Stimulated activated CD8-positive, alpha-beta memory T cell treated with anti-CD3 and anti-CD28 coated beads, Interleukin-4, amount 100 ng/mL, for 4 hours (primary cell): ENCODE results near the gene CASQ2.

Experiments
- DNase-seq, 2 donors: peaks; one replicate each; pipeline ENCODE4 v3.0.0-alpha.2; 2020; ENCODE audit warnings: low read depth in 2 of 2, low spot score in 1 of 2

The CASQ2 gene

GRCh38 chr1:115729756-115730155 is 38.8 kb downstream of the CASQ2 start:
- DNase-seq, result no peak

GRCh38 chr1:115728341-115728740 is 40.2 kb downstream of the CASQ2 start:
- no peak for DNase-seq

GRCh38 chr1:115727706-115728249 is 40.7 kb downstream of the CASQ2 start:
- DNase-seq, result no peak

DNA sequence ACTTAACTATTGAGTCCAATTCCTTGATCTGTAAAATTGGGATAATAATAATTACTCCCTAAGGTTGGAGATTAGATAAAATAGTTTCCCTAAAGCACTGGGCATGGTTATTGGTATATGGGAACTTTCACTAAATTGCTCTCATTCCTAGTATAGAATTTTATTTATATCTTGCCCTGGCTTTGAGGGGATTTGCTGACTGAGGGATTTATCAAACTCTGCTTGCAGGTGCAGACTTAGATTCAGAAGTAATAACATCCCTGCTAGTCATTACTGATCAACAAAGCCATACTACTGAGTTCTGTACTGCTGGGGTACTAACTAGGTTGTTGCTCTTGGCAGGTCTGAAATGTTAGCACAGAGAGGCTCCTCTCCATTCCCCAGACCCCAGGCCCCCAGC is 41.9 kb downstream of the CASQ2 start:
- no peak for DNase-seq

DNA sequence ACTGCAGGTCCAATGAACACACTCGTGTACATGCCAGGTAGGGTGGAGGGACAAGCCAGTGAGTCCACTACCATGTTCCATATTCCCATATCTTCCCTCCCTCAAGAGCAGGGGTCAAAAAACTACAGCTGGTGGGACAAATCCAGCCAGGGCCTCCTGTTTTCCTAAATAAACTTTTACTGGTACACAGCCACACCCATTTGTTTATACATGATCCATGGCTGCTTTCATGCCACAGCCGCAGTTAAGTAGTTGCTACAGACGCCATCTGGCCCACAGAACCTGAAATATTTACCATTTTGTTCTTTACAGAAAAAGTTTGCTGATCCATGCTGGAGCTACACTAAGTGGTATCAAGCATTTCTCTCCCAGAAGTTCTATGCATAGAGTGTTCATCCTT is 42.4 kb downstream of the CASQ2 start:
- no peak for DNase-seq

- DNase-seq, result no peak
Measured at GRCh38 chr1:115725600-115725999, 42.9 kb downstream of the CASQ2 start.

GRCh38 chr1:115723756-115724155 is 44.8 kb downstream of the CASQ2 start:
- DNase-seq, result no peak

DNA sequence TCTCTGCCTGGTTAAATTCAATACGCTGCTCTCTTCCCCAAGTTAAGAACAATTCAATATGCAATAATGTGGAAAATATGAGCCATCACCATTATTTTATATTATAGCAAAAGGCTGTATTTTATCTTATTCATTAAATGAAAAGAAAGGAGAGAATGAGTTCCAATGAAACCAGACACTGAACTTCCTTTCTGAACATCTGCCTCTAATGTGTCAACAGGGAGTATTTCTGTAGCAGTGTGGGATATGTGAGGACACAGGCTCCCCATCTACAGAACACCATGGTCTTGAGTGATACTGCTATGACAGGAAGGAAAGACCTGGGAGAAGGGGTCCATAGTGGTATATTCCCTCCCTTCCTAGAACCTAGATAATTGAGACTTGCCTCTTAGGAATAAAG is 46.3 kb downstream of the CASQ2 start:
- no peak for DNase-seq

- DNase-seq, result no peak
Measured at GRCh38 chr1:115719285-115719684, 49.2 kb downstream of the CASQ2 start.

DNA sequence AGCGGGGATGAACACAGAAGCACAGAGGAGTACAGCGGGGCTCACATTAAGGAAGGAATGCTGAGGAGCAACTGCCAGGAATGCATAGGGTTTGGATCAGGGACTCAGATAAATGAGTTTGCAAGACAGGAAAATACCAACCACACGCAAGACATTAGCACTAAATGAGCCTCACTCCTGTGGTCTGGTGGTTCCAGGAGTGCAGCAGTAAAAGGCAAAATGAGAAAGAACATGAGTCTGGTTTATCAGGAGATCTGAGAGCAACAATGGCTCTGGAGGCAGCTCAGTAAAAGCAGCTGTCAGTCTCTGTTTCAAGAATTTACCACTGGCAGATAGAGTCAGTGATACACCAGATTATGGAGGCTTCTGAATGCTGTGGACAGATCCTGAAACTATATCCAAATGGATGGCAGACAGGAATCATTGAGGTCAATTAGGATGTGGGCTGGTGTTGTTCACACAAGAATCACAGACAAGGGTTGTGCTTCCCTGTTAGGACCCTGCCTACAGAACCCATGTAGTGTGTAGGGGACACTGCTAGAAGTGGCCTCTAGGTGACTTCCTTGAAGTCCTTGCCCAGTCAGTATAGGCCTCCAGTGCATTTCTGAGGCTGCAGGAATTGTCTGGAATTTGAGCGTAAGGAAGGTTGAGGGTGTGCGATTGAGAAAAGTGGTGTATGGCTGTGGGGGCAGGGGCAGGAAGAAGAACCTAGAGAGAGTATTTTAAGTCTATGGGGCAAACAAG is 50.3 kb downstream of the CASQ2 start:
- no peak for DNase-seq

DNA sequence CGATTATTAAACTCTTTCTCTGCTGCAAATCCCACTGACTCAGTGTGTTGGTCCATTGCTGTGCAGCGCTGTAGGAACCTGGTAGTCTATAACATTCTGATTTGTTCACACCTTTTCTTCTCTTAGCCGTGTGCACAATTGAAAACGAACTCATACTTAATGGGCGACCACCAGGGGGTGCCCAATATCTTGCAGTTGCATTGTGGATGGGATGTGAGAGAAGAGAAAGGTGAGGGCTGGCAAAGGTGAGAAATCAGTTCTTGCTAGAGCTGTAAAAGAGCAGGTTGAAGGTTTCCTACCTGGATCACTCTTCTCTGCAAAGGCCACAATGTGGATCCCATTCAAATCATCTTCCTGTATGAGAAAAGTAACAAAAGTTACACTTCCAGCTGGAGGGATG is 51.0 kb downstream of the CASQ2 start:
- DNase-seq, result no peak

DNA sequence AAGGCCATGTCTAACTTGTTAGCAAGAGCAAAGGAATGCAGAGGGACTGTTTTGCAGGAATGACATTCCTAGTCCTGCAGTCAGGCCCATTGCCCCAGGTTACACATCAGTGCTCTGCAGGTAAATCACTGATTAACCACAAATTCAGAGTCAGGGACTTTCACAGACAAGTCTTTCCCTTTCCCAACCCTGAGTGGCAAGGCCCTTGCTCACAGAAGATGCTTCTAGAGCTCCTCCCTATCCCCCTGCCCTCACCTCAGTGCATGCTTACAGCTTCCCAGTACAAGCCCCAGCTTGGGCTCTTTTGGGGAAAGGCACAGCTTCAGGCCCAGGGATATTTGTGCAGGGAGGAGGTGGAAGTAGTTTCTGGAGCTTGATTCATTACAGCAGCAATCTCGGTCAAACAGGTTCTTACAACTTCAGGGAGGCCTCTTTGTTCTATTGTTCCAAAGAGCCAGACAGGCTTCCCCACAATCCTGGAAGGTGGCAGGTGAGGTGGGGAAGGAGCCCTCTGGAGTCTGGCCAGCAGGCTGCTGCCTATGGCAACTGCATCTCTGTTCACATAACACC is 53.9 kb downstream of the CASQ2 start:
- DNase-seq, result no peak

DNA sequence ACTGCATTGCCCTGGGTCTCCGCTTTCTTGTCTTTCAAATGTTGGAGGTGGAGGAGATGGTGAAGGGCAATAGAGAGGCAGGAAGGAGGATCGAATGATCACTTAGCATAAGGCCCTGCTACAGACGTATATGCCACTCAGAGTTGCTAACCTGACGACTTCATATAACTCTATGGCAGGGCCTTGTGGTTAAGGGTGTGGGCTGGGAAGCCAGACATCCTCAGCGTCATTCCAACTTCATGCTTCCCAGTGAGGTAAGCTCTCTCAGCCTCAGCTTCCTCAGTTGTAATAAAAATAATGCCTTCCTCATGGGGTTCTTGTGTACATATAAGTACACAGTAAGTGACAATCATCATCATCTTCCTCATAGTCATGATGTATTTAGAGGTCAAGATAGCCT is 54.6 kb downstream of the CASQ2 start:
- DNase-seq, result no peak

DNA sequence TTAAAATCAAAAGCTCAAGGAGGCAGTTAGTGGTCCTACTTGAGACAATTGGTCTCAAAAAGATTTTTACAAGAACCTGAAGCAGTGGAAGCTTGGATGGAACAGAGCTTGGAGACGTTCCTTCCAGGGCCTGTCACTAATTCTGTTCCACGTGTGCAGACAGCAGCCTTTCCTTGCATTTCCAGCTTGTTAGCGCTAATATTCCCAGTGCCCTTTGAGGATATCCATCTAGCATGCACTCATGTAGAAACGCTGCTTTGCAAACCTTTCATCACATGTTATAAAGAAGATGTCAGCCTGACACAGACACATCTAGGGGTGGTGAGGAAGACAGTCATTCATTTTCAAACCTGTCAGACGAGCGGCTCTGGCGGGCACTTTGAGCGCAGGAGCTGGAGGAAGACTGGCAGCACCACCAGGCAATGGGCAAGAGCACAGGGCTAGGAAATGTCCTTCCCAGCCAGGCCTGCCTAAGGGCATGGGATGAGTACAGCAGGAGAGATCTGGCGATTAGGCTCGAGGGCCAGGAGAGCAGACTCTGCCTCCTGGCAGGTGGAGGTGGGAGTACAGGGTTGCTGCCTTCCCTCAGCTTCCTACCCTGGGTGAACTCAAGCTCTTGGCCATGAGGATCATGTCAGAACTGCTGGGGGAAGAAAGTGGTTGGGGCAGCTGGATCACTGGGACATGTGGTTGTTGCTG is 55.5 kb downstream of the CASQ2 start:
- DNase-seq, result no peak

DNA sequence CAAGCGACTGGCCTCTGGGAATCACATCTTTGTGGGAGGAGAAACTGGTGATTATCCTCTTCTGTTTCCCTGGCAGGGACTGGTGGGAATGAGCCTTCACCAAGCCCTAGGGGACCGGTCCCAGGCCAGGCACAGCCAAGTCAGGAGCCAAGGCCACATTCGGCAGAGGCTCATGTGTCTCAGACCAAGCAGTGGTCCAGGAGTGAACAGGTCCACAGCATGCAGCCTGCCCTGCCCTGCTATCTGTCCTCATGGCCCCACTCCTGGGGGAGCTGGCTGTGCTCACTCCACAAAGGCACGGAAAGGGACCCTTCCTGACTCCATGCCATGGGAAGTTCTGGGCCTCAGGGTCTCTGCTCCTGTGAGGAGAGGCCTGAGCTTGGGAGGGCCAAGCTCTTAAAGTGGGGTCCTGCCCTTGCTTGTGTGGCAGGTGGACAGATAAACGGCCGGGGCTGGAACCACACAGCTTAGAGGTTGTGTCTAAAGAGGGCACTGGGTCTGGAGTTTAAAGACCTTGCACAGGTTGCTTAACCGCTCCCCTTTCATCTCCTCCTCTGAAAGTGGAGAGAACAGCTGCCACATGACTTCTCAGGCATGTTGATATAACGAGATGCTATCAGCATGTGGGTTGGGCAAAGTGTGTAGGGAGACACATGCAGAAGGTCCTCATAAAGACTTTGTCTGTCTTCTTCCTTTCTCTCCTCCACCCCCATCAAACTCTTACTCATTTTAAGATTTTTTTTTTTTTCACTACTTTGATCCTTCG is 57.5 kb downstream of the CASQ2 start:
- DNase-seq, result no peak

DNA sequence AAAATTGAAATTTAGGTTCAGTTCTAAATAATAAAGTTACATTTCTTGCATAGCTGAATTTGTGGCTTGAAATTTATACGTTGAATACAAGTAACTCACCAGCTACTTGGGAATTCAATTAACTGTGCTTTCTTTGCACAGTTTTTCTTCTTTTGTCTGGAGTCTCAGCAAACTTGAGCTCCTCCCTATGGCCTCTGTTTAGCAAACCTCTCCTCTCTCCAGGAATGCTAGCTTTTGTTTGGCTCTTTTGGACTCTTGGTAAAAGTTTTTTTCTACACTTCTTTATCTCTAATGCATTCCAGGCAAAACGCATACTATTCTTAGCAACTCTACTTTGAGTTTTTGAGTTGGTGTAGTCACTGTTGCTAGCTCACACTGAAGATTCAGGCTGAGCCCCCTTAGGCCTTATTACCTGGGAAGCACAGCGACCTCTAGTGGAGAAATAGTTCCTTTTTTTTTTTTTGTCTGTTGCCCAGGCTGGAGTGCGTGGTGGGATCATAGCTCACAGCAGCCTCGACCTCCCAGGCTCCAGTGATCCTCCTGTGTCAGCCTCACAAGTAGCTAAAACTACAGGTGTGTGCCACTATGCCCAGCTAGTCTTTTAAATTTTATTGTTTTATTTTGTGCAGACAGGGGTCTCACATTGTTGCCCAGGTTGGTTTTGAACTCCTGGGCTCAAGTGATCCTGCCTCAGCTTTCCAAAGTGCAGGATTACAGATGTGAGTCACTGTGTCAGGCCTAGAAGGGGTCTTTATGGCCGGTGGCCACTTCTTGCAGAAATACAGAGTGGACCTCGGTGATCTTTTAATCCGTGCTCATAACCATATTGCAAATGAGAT is 61.7 kb downstream of the CASQ2 start:
- DNase-seq, result no peak

DNA sequence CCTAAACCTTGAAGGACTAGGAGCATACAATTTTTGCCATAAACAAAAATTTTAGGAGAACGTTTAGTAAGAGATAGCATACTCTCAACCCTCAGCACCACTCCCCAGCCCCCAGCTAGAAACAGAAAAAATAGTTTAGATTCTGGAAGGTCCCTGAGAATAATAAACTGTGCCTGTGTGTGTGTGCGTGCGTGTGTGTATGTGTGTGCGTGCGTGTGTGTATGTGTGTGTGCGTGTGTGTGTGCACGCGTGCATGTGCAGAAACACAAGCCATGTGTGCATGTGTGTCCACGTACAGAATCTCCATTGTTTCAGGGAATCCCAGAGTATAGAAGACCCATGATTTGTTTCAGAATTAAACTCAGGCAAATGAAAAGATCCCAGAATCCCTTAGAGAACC is 62.6 kb downstream of the CASQ2 start:
- no peak for DNase-seq

GRCh38 chr1:115705085-115705951 is 63.2 kb downstream of the CASQ2 start:
- no peak for DNase-seq

DNA sequence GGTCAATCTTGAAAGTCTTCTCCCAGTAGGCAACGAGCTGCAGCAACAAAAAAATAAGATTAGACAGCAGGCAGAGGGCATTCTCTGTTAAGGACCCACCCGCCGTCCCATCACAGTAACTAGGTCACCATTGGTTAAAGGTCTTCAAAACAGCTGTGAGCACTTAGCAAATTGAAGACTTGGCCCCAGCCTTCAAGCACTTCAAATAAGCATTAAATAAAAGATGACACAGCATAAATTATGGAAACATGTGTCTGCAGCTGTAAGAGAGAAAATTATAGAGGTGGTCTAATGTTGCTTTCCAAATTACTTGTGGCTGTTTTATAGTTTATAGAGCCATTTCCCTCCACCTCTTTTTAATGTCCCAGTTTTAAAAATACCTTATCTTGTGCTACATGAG is 65.6 kb downstream of the CASQ2 start:
- DNase-seq, result no peak

- no peak for DNase-seq
Measured at GRCh38 chr1:115701090-115701489, 67.4 kb downstream of the CASQ2 start.
